ENCODE data around the gene WWP2.
"Not testable (repeated sequence)": the region's sequence is repeated elsewhere in the genome, so short reads cannot be mapped to it uniquely, and the experiment has no call there.

WWP2 gene

GRCh38 chr16:69745232-69745612 is 16.9 kb upstream of the WWP2 start:
- in situ Hi-C loops (cut with HindIII; ENCODE audit: low sequenced_read_pairs): no loop called here

GRCh38 chr16:69745959-69746358 is 16.2 kb upstream of the WWP2 start:
- in situ Hi-C loops (cut with HindIII; ENCODE audit: low sequenced_read_pairs): no loop called here

GRCh38 chr16:69747115-69747514 is 15.0 kb upstream of the WWP2 start:
- in situ Hi-C loops (cut with HindIII; ENCODE audit: low sequenced_read_pairs): no loop called here

GRCh38 chr16:69748694-69749345 is 13.3 kb upstream of the WWP2 start:
- in situ Hi-C loops (cut with HindIII; ENCODE audit: low sequenced_read_pairs): no loop called here

GRCh38 chr16:69754143-69754468 is 8.0 kb upstream of the WWP2 start:
- in situ Hi-C loops (cut with HindIII; ENCODE audit: low sequenced_read_pairs): no loop called here

- in situ Hi-C loops (cut with HindIII; ENCODE audit: low sequenced_read_pairs): no loop called here
Measured at GRCh38 chr16:69754469-69755310, 7.4 kb upstream of the WWP2 start, which contains the start of gene NOB1. Gene NOB1 (minus strand): TSS chr16:69754926. CDS start chr16:69754910, 16 bp downstream.

GRCh38 chr16:69756705-69757104 is 5.4 kb upstream of the WWP2 start:
- in situ Hi-C loops (cut with HindIII; ENCODE audit: low sequenced_read_pairs): no loop called here

- in situ Hi-C loops (cut with HindIII; ENCODE audit: low sequenced_read_pairs): not testable (repeated sequence)
Measured at GRCh38 chr16:69757375-69757774, 4.8 kb upstream of the WWP2 start.

GRCh38 chr16:69762814-69763598 is 874 bp downstream of the WWP2 start:
- in situ Hi-C loops (cut with HindIII; ENCODE audit: low sequenced_read_pairs): loop anchor here (5.0 kb wide), 1 partner anchor 94 kb away; no protein-coding TSS in a partner anchor

GRCh38 chr16:69763599-69763942 is 1.4 kb downstream of the WWP2 start:
- in situ Hi-C loops (cut with HindIII; ENCODE audit: low sequenced_read_pairs): loop anchor here (5.0 kb wide), 1 partner anchor 94 kb away; no protein-coding TSS in a partner anchor

GRCh38 chr16:69767459-69768229 is 5.5 kb downstream of the WWP2 start:
- in situ Hi-C loops (cut with HindIII; ENCODE audit: low sequenced_read_pairs): no loop called here

GRCh38 chr16:69768666-69769065 is 6.5 kb downstream of the WWP2 start:
- in situ Hi-C loops (cut with HindIII; ENCODE audit: low sequenced_read_pairs): no loop called here

- in situ Hi-C loops (cut with HindIII; ENCODE audit: low sequenced_read_pairs): no loop called here
Measured at GRCh38 chr16:69769404-69769803, 7.3 kb downstream of the WWP2 start.

GRCh38 chr16:69771651-69771967 is 9.5 kb downstream of the WWP2 start:
- in situ Hi-C loops (cut with HindIII; ENCODE audit: low sequenced_read_pairs): no loop called here

- in situ Hi-C loops (cut with HindIII; ENCODE audit: low sequenced_read_pairs): no loop called here
Measured at GRCh38 chr16:69773260-69773947, 11.3 kb downstream of the WWP2 start.

GRCh38 chr16:69775563-69775962 is 13.4 kb downstream of the WWP2 start:
- in situ Hi-C loops (cut with HindIII; ENCODE audit: low sequenced_read_pairs): no loop called here

GRCh38 chr16:69779724-69780123 is 17.6 kb downstream of the WWP2 start:
- in situ Hi-C loops (cut with HindIII; ENCODE audit: low sequenced_read_pairs): no loop called here

GRCh38 chr16:69781118-69781517 is 19.0 kb downstream of the WWP2 start:
- in situ Hi-C loops (cut with HindIII; ENCODE audit: low sequenced_read_pairs): no loop called here

GRCh38 chr16:69784586-69784985 is 22.5 kb downstream of the WWP2 start:
- in situ Hi-C loops (cut with HindIII; ENCODE audit: low sequenced_read_pairs): no loop called here

- in situ Hi-C loops (cut with HindIII; ENCODE audit: low sequenced_read_pairs): no loop called here
Measured at GRCh38 chr16:69787883-69788282, 25.8 kb downstream of the WWP2 start.

Measured in endothelial cell of hepatic sinusoid (primary cell).